Neural cell (in vitro differentiated cells): ENCODE measurements around the gene CCL19. TPM values are rescaled to one million over a fixed set of nuclear protein-coding genes. Genes with fewer than 3 reads are reported as not detected.

Source experiments
- H2AFZ ChIP-seq: fragments of 200-600, 300-800 bp; sonication (generic), shearing (Covaris generic); 2 replicates; pipeline ENCODE4 v1.6.0; 2014; ENCODE audit warnings: low read depth, mild to moderate bottlenecking, antibody characterized with exemption, low read length, moderate library complexity
- H3F3A ChIP-seq: fragments of 200-600 bp; shearing (Covaris generic); 2 replicates; pipeline ENCODE4 v1.6.1; 2016; ENCODE audit warnings: mild to moderate bottlenecking, moderate library complexity, mixed read lengths, antibody characterized with exemption, low read length; ENCODE audit not compliant: insufficient read depth, poor library complexity, severe bottlenecking
- H3K27ac ChIP-seq: fragments of 200-600, 300-800 bp; sonication (generic), shearing (Covaris generic); 2 replicates; pipeline ENCODE4 v1.5.1; 2014; ENCODE audit warnings: mild to moderate bottlenecking, low read length, moderate library complexity
- H3K27me3 ChIP-seq: fragments of 300-800, 200-600 bp; sonication (generic), shearing (Covaris generic); 2 replicates; pipeline ENCODE4 v1.6.0; 2014; ENCODE audit warnings: mild to moderate bottlenecking, low read depth, low read length, moderate library complexity; ENCODE audit not compliant: insufficient read depth
- H3K36me3 ChIP-seq: fragments of 300-800, 200-600 bp; sonication (generic), shearing (Covaris generic); 2 replicates; pipeline ENCODE4 v1.5.1; 2014; ENCODE audit warnings: mild to moderate bottlenecking, antibody characterized with exemption, low read length, moderate library complexity; ENCODE audit not compliant: insufficient read depth
- H3K4me2 ChIP-seq: fragments of 300-800, 200-600 bp; sonication (generic), shearing (Covaris generic); 2 replicates; pipeline ENCODE4 v1.6.0; 2014; ENCODE audit warnings: mild to moderate bottlenecking, low read length
- H3K4me3 ChIP-seq: fragments of 300-800, 200-600 bp; sonication (generic), shearing (Covaris generic); 2 replicates; pipeline ENCODE4 v1.5.1; 2014; ENCODE audit warnings: mild to moderate bottlenecking, low read length, moderate library complexity
- H3K79me2 ChIP-seq: fragments of 200-600 bp; shearing (Covaris generic); replicated peaks from 2 replicates; pipeline ENCODE4 v1.6.0; 2014; ENCODE audit warnings: mild to moderate bottlenecking, low read length, moderate library complexity; ENCODE audit not compliant: insufficient read depth
- H3K9ac ChIP-seq: fragments of 300-800, 200-600 bp; sonication (generic), shearing (Covaris generic); 2 replicates; pipeline ENCODE4 v1.6.1; 2016; ENCODE audit warnings: mild to moderate bottlenecking, low read length, mixed read lengths
- H3K9me2 ChIP-seq: fragments of 200-600 bp; shearing (Covaris generic); 2 replicates; pipeline ENCODE4 v1.6.1; 2016; ENCODE audit warnings: mild to moderate bottlenecking, low read length, mixed read lengths; ENCODE audit not compliant: insufficient read depth
- H3K9me3 ChIP-seq: fragments of 200-600, 300-800 bp; sonication (generic), shearing (Covaris generic); 2 replicates; pipeline ENCODE4 v1.6.1; 2016; ENCODE audit warnings: mild to moderate bottlenecking, mixed run types, low read length, moderate library complexity, mixed read lengths
- H4K20me1 ChIP-seq: fragments of 200-600 bp; shearing (Covaris generic); 2 replicates; pipeline ENCODE4 v1.6.1; 2016; ENCODE audit warnings: mild to moderate bottlenecking, mixed run types; ENCODE audit not compliant: insufficient read depth
- CTCF ChIP-seq: fragments of 450-650 bp; IDR thresholded peaks from 2 replicates; pipeline ENCODE4 v1.5.1; 2014; ENCODE audit warnings: antibody characterized with exemption, mild to moderate bottlenecking, moderate library complexity; ENCODE audit not compliant: poor library complexity, severe bottlenecking
- EP300 ChIP-seq: fragments of 450-650 bp; conservative IDR thresholded peaks from 2 replicates; pipeline ENCODE4 v1.6.1; 2014; ENCODE audit warnings: antibody characterized with exemption, mild to moderate bottlenecking, moderate library complexity; ENCODE audit not compliant: poor library complexity, severe bottlenecking
- EZH2 ChIP-seq: fragments of 200-600, 300-800 bp; shearing (Covaris generic), sonication (generic); IDR thresholded peaks from 2 replicates; pipeline ENCODE4 v1.6.1; 2014; ENCODE audit warnings: antibody characterized with exemption, low read length, borderline replicate concordance, mild to moderate bottlenecking; ENCODE audit not compliant: insufficient read depth, poor library complexity, severe bottlenecking
- MXI1 ChIP-seq: fragments of 450-650 bp; conservative IDR thresholded peaks from 2 replicates; pipeline ENCODE4 v1.6.1; 2014; ENCODE audit warnings: antibody characterized with exemption, mild to moderate bottlenecking; ENCODE audit not compliant: poor library complexity, severe bottlenecking
- POLR2AphosphoS5 ChIP-seq: IDR thresholded peaks from 2 replicates; pipeline ENCODE4 v1.6.1; 2012
- RAD21 ChIP-seq: fragments of 450-650 bp; conservative IDR thresholded peaks from 2 replicates; pipeline ENCODE4 v1.6.1; 2014; ENCODE audit warnings: antibody characterized with exemption, mild to moderate bottlenecking, moderate library complexity
- SMC3 ChIP-seq: fragments of 450-650 bp; conservative IDR thresholded peaks from 2 replicates; pipeline ENCODE4 v1.6.1; 2014; ENCODE audit warnings: antibody characterized with exemption, mild to moderate bottlenecking, moderate library complexity; ENCODE audit not compliant: poor library complexity
- TAF1 ChIP-seq: IDR thresholded peaks from 2 replicates; pipeline ENCODE4 v1.6.1; 2012; ENCODE audit warnings: low read depth
- polyA plus RNA-seq: library from polyadenylated mRNA; depleted of rRNA; stranded (reverse); fragments of >200 nt; gene quantifications from 2 replicates; pipeline ENCODE4 v1.2.3, GENCODE V29; 2014
- TF ChIP-seq, protein P1 (sequence below): IDR thresholded peaks from 2 replicates; pipeline ENCODE4 v1.6.1; 2012; ENCODE audit warnings: borderline replicate concordance

The CCL19 gene
- polyA plus RNA-seq, 1 donor from 2014 or later = not detected

GRCh38 chr9:34694811-34695210 lies 3.7 kb upstream of the CCL19 start:
- H3K4me3 ChIP-seq = no peak overlapping the region
- no peaks in the 10 kb centered on the region for H3K79me2 ChIP-seq
- no peaks in the 10 kb centered on the region for H3K9me2 ChIP-seq
- no peak overlapping the region for H3K9ac ChIP-seq
- no peak overlapping the region for H3K27ac ChIP-seq
- H4K20me1 ChIP-seq = no peaks in the 10 kb centered on the region
- H3K9me3 ChIP-seq = no peaks in the 10 kb centered on the region
- peaks cover 5% of the 10 kb centered on the region for H3K27me3 ChIP-seq
- H3F3A ChIP-seq = no peaks in the 10 kb centered on the region
- no peak for TF ChIP-seq EZH2
- no peak for TF ChIP-seq MXI1
- no peaks in the 10 kb centered on the region for H3K36me3 ChIP-seq
- no peak overlapping the region for H3K4me2 ChIP-seq
- no peak overlapping the region for H2AFZ ChIP-seq

DNA sequence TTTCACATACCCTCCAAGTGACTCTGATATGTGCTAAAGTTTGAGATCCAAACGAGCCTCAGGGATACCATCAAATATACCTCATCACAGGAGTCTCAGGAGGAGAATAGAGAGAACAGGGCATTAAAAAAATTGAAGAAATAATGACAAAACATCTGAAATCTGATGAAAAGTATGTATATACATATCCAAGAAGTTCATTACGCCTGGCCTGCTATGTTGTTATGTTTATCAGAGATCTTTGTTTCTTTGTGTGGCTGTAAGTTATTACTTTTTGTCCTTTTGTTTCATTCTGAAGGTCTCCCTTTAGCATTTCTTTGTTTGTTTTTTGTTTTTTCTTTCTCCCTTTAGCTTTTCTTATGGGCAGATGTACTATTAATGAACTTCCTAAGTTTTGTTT lies 2.5 kb upstream of the CCL19 start:
- TF ChIP-seq TAF1 = no peak

GRCh38 chr9:34691936-34692315 lies 850 bp upstream of the CCL19 start:
- TF ChIP-seq EZH2 (no peak), EP300 (no peak), SMC3 (no peak), TAF1 (no peak), CTCF (no peak), POLR2AphosphoS5 (no peak), MXI1 (no peak), RAD21 (no peak)
- TF ChIP-seq, protein P1, sequence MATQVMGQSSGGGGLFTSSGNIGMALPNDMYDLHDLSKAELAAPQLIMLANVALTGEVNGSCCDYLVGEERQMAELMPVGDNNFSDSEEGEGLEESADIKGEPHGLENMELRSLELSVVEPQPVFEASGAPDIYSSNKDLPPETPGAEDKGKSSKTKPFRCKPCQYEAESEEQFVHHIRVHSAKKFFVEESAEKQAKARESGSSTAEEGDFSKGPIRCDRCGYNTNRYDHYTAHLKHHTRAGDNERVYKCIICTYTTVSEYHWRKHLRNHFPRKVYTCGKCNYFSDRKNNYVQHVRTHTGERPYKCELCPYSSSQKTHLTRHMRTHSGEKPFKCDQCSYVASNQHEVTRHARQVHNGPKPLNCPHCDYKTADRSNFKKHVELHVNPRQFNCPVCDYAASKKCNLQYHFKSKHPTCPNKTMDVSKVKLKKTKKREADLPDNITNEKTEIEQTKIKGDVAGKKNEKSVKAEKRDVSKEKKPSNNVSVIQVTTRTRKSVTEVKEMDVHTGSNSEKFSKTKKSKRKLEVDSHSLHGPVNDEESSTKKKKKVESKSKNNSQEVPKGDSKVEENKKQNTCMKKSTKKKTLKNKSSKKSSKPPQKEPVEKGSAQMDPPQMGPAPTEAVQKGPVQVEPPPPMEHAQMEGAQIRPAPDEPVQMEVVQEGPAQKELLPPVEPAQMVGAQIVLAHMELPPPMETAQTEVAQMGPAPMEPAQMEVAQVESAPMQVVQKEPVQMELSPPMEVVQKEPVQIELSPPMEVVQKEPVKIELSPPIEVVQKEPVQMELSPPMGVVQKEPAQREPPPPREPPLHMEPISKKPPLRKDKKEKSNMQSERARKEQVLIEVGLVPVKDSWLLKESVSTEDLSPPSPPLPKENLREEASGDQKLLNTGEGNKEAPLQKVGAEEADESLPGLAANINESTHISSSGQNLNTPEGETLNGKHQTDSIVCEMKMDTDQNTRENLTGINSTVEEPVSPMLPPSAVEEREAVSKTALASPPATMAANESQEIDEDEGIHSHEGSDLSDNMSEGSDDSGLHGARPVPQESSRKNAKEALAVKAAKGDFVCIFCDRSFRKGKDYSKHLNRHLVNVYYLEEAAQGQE = no peak
- Histone ChIP-seq H3K79me2 (no peaks in the 10 kb centered on the region), H3K36me3 (no peaks in the 10 kb centered on the region), H3K9ac (no peak overlapping the region), H3K27ac (no peak overlapping the region), H3K9me2 (no peaks in the 10 kb centered on the region), H2AFZ (no peak overlapping the region), H3F3A (no peaks in the 10 kb centered on the region), H4K20me1 (no peaks in the 10 kb centered on the region), H3K9me3 (no peaks in the 10 kb centered on the region), H3K27me3 (no peaks in the 10 kb centered on the region), H3K4me2 (no peak overlapping the region), H3K4me3 (no peak overlapping the region)

More for the DNA sequence above, 2.5 kb upstream of the CCL19 start:
- H3K79me2 ChIP-seq = no peaks in the 10 kb centered on the region
- no peaks in the 10 kb centered on the region for H3K36me3 ChIP-seq
- no peak overlapping the region for H3K4me3 ChIP-seq
- H3K9ac ChIP-seq = no peak overlapping the region
- H3K27me3 ChIP-seq = no peaks in the 10 kb centered on the region
- no peak overlapping the region for H3K4me2 ChIP-seq
- H4K20me1 ChIP-seq = no peaks in the 10 kb centered on the region
- H2AFZ ChIP-seq = no peak overlapping the region
- H3K27ac ChIP-seq = no peak overlapping the region
- no peaks in the 10 kb centered on the region for H3F3A ChIP-seq
- no peaks in the 10 kb centered on the region for H3K9me3 ChIP-seq
- no peaks in the 10 kb centered on the region for H3K9me2 ChIP-seq
